H9 (cell line): ENCODE results near the gene ETV5. TPM values are rescaled to one million over a fixed set of nuclear protein-coding genes. Genes with fewer than 3 reads are reported as not detected.

ENCODE experiments used
- DNase-seq: peaks from one replicate; pipeline ENCODE4 v3.0.0-alpha.2; 2017
- H2AFZ ChIP-seq: one replicate; pipeline ENCODE4 v1.6.1; 2013; ENCODE audit warnings: mild to moderate bottlenecking, low read length, control low read depth, moderate library complexity
- H2AK5ac ChIP-seq: 2 replicates; pipeline ENCODE4 v1.6.1; 2013; ENCODE audit warnings: low read length, control low read depth, mixed read lengths; ENCODE audit not compliant: insufficient read length
- H2BK120ac ChIP-seq: one replicate; pipeline ENCODE4 v1.6.1; 2013; ENCODE audit warnings: low read depth, mild to moderate bottlenecking, low read length, control low read depth, inconsistent platforms; ENCODE audit not compliant: poor library complexity, severe bottlenecking
- H2BK12ac ChIP-seq: 2 replicates; pipeline ENCODE4 v1.6.1; 2013; ENCODE audit warnings: low read length, control low read depth, mixed read lengths, low read depth; ENCODE audit not compliant: insufficient read length
- H2BK15ac ChIP-seq: 2 replicates; pipeline ENCODE4 v1.6.1; 2013; ENCODE audit warnings: low read depth, low read length, control low read depth
- H2BK20ac ChIP-seq: one replicate; pipeline ENCODE4 v1.6.1; 2013; ENCODE audit warnings: low read depth, mild to moderate bottlenecking, low read length, control low read depth, inconsistent platforms; ENCODE audit not compliant: poor library complexity, severe bottlenecking
- H2BK5ac ChIP-seq: 2 replicates; pipeline ENCODE4 v1.6.1; 2013; ENCODE audit warnings: low read length, control low read depth, mixed read lengths; ENCODE audit not compliant: insufficient read length
- H3K14ac ChIP-seq: 2 replicates; pipeline ENCODE4 v1.6.1; 2013; ENCODE audit warnings: low read length, control low read depth; ENCODE audit not compliant: insufficient read depth
- H3K18ac ChIP-seq: 2 replicates; pipeline ENCODE4 v1.6.1; 2013; ENCODE audit warnings: low read depth, mild to moderate bottlenecking, mixed read lengths, low read length, control low read depth; ENCODE audit not compliant: insufficient read length
- H3K23ac ChIP-seq: 2 replicates; pipeline ENCODE4 v1.6.1; 2013; ENCODE audit warnings: low read length, control low read depth, mixed read lengths, low read depth; ENCODE audit not compliant: insufficient read length
- H3K23me2 ChIP-seq: 2 replicates; pipeline ENCODE4 v1.6.1; 2013; ENCODE audit warnings: low read depth, mild to moderate bottlenecking, mixed read lengths, low read length, control low read depth; ENCODE audit not compliant: insufficient read length, poor library complexity, severe bottlenecking
- H3K27ac ChIP-seq: 2 replicates; pipeline ENCODE4 v1.5.1; 2013; ENCODE audit warnings: low read length, control low read depth, mixed read lengths, low read depth; ENCODE audit not compliant: insufficient read length
- H3K27me3 ChIP-seq: 2 replicates; pipeline ENCODE4 v1.6.1; 2013; ENCODE audit warnings: low read length, control low read depth, inconsistent platforms; ENCODE audit not compliant: insufficient read depth
- H3K4ac ChIP-seq: 2 replicates; pipeline ENCODE4 v1.6.1; 2013; ENCODE audit warnings: low read depth, mild to moderate bottlenecking, control low read depth, inconsistent platforms, low read length, moderate library complexity
- H3K4me1 ChIP-seq: 2 replicates; pipeline ENCODE4 v1.6.1; 2013; ENCODE audit warnings: low read length, control low read depth, inconsistent platforms; ENCODE audit not compliant: insufficient read depth
- H3K4me2 ChIP-seq: 2 replicates; pipeline ENCODE4 v1.6.1; 2013; ENCODE audit warnings: low read length, control low read depth, mixed read lengths; ENCODE audit not compliant: insufficient read length, insufficient read depth
- H3K56ac ChIP-seq: 2 replicates; pipeline ENCODE4 v1.6.1; 2013; ENCODE audit warnings: low read depth, mild to moderate bottlenecking, mixed read lengths, low read length, control low read depth; ENCODE audit not compliant: insufficient read length
- H3K79me1 ChIP-seq: 2 replicates; pipeline ENCODE4 v1.6.1; 2013; ENCODE audit warnings: low read depth, mild to moderate bottlenecking, moderate library complexity, low read length, control low read depth, inconsistent platforms; ENCODE audit not compliant: insufficient read depth, poor library complexity, severe bottlenecking
- H3K79me2 ChIP-seq: 2 replicates; pipeline ENCODE4 v1.6.1; 2013; ENCODE audit warnings: low read length, control low read depth, inconsistent platforms; ENCODE audit not compliant: insufficient read depth
- H3K9ac ChIP-seq: 2 replicates; pipeline ENCODE4 v1.6.1; 2013; ENCODE audit warnings: low read length, control low read depth, mixed read lengths; ENCODE audit not compliant: insufficient read length; ENCODE audit errors: extremely low read depth
- H3K9me3 ChIP-seq: one replicate; pipeline ENCODE4 v1.6.1; 2013; ENCODE audit warnings: low read depth, low read length, inconsistent platforms; ENCODE audit not compliant: control insufficient read depth
- H3T11ph ChIP-seq: one replicate; pipeline ENCODE4 v1.6.1; 2013; ENCODE audit warnings: mild to moderate bottlenecking, low read length, control low read depth, inconsistent platforms
- H4K20me1 ChIP-seq: one replicate; pipeline ENCODE4 v1.6.1; 2013; ENCODE audit not compliant: control insufficient read depth, insufficient read length, insufficient read depth
- H4K5ac ChIP-seq: 2 replicates; pipeline ENCODE4 v1.6.1; 2013; ENCODE audit warnings: low read depth, mild to moderate bottlenecking, mixed read lengths, low read length, control low read depth; ENCODE audit not compliant: insufficient read length
- H4K8ac ChIP-seq: replicated peaks from 2 replicates; pipeline ENCODE4 v1.6.1; 2013; ENCODE audit warnings: low read length, control low read depth, mixed read lengths, low read depth; ENCODE audit not compliant: insufficient read length
- H4K91ac ChIP-seq: 2 replicates; pipeline ENCODE4 v1.6.1; 2013; ENCODE audit warnings: low read depth, mild to moderate bottlenecking, moderate library complexity, mixed read lengths, low read length, control low read depth; ENCODE audit not compliant: insufficient read length
- H3K27ac Mint-ChIP-seq, 3 experiments: 2 replicates in 2 of 3; 3 replicates in 1 of 3; pipeline ENCODE4 v1.8.0; 2020 to 2021; ENCODE audit warnings: mixed read lengths in 3 of 3, mild to moderate bottlenecking in 1 of 3, moderate library complexity in 1 of 3
- H3K27me3 Mint-ChIP-seq: 2 replicates; pipeline ENCODE4 v1.8.0; 2021; ENCODE audit warnings: low read depth, mild to moderate bottlenecking, moderate library complexity, mixed read lengths
- H3K36me3 Mint-ChIP-seq, 3 experiments: 2 replicates in 2 of 3; 3 replicates in 1 of 3; pipeline ENCODE4 v1.8.0; 2020 to 2021; ENCODE audit warnings: low read depth in 3 of 3, mixed read lengths in 3 of 3; ENCODE audit not compliant: insufficient read depth in 1 of 3
- H3K4me1 Mint-ChIP-seq, 2 experiments: 2 replicates each; pipeline ENCODE4 v1.8.0; 2020; ENCODE audit warnings: mixed read lengths in 2 of 2
- H3K4me3 Mint-ChIP-seq, 2 experiments: 2 replicates in 1 of 2; 3 replicates in 1 of 2; pipeline ENCODE4 v1.8.0; 2020 to 2021; ENCODE audit warnings: mild to moderate bottlenecking in 2 of 2, mixed read lengths in 2 of 2, moderate library complexity in 1 of 2
- H3K9me3 Mint-ChIP-seq, 2 experiments: 2 replicates in 1 of 2; 3 replicates in 1 of 2; pipeline ENCODE4 v1.8.0; 2020; ENCODE audit warnings: mild to moderate bottlenecking in 2 of 2, mixed read lengths in 2 of 2, moderate library complexity in 1 of 2
- WGBS: extraction: QIAGEN DNeasy Blood & Tissue Kit; methylation state at CpG from one replicate; pipeline ENCODE4 v1.1.7; 2013; ENCODE audit warnings: missing lambda C conversion rate, low lambda C conversion rate, mixed read lengths; ENCODE audit not compliant: insufficient read length; ENCODE audit errors: extremely low coverage; 5-methylcytosine and 5-hydroxymethylcytosine counted together
- total RNA-seq: library from RNA; stranded (reverse); gene quantifications from 2 replicates; pipeline ENCODE4 v1.2.1, GENCODE V29; 2021
- TF ChIP-seq, protein P1 (sequence below): fragments of 200-600 bp; sonication (generic); conservative IDR thresholded peaks from 3 replicates; pipeline ENCODE4 v1.8.0; 2021; ENCODE audit warnings: antibody characterized with exemption, mild to moderate bottlenecking

The ETV5 gene
- total RNA-seq, 1 experiment from 2014 or later, result 7.7 TPM

DNA sequence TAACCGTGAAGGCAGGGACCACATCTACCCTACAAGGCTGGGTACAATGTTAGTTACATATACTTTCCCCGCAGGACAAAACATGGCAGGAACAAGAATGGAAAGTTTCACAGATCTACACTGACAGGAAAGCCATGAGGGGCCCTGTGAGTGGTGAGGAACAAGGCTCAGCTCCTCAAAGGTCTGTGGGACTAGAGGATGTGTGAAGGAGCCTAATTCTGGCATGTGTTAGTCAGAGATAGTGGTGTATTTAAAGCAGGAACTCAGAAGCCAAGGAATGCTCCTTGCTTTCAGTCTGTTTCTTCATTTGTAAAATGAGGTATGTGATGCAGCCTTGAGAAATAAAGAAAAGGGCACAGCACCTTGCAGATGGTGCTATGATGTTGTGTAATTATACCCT lies 25.1 kb downstream of the ETV5 start:
- no peak overlapping the region for H4K5ac ChIP-seq
- H4K91ac ChIP-seq, result no peak overlapping the region
- no peak overlapping the region for H3K14ac ChIP-seq
- Mint-ChIP-seq H3K9me3 (peaks cover 3 to 4% of the 10 kb centered on the region in 2 experiments; a peak in 2 of 5 replicates), H3K27ac (no peak overlapping the region; a peak in 2 of 7 replicates), H3K27me3 (peaks cover 2% of the 10 kb centered on the region; the same call in 1 of the 2 replicates), H3K36me3 (peaks cover 0 to 43% (median 12%) of the 10 kb centered on the region in 3 experiments; a peak in 5 of 7 replicates), H3K4me1 (peaks cover 26 to 35% of the 10 kb centered on the region in 2 experiments), H3K4me3 (no peak overlapping the region)
- H3K79me1 ChIP-seq, result no peaks in the 10 kb centered on the region
- peak overlapping the region; percentile 39 for H3K27ac ChIP-seq
- no CpG with 5 or more reads among the region's 2 CpGs for WGBS
- H3K23me2 ChIP-seq, result no peaks in the 10 kb centered on the region
- H3K56ac ChIP-seq, result no peak overlapping the region
- no peaks in the 10 kb centered on the region for H3K9me3 ChIP-seq
- no peak overlapping the region for H4K8ac ChIP-seq
- H2BK120ac ChIP-seq, result no peak overlapping the region
- H2BK20ac ChIP-seq, result no peak overlapping the region
- no peak overlapping the region for H3K4me2 ChIP-seq
- no peak overlapping the region for H3K4ac ChIP-seq
- H3K23ac ChIP-seq, result no peak overlapping the region
- H2AFZ ChIP-seq, result no peak overlapping the region
- peaks cover 10% of the 10 kb centered on the region; the same call in 1 of the 2 replicates for H3K4me1 ChIP-seq
- no peak overlapping the region for H2BK5ac ChIP-seq
- H3K18ac ChIP-seq, result no peak overlapping the region
- no peak for DNase-seq
- no peaks in the 10 kb centered on the region for H3K79me2 ChIP-seq
- H2BK12ac ChIP-seq, result no peak overlapping the region
- H2BK15ac ChIP-seq, result no peak overlapping the region
- no peak overlapping the region for H2AK5ac ChIP-seq
- TF ChIP-seq, protein P1, sequence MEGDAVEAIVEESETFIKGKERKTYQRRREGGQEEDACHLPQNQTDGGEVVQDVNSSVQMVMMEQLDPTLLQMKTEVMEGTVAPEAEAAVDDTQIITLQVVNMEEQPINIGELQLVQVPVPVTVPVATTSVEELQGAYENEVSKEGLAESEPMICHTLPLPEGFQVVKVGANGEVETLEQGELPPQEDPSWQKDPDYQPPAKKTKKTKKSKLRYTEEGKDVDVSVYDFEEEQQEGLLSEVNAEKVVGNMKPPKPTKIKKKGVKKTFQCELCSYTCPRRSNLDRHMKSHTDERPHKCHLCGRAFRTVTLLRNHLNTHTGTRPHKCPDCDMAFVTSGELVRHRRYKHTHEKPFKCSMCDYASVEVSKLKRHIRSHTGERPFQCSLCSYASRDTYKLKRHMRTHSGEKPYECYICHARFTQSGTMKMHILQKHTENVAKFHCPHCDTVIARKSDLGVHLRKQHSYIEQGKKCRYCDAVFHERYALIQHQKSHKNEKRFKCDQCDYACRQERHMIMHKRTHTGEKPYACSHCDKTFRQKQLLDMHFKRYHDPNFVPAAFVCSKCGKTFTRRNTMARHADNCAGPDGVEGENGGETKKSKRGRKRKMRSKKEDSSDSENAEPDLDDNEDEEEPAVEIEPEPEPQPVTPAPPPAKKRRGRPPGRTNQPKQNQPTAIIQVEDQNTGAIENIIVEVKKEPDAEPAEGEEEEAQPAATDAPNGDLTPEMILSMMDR, result no peak
- H4K20me1 ChIP-seq, result no peaks in the 10 kb centered on the region
- no peaks in the 10 kb centered on the region for H3K27me3 ChIP-seq
- H3K9ac ChIP-seq, result no peak overlapping the region
- no peak overlapping the region for H3T11ph ChIP-seq
